GM18505 (cell line): ENCODE measurements around the gene UBE3C.
"Not testable (repeated sequence)": the region's sequence is repeated elsewhere in the genome, so short reads cannot be mapped to it uniquely, and the experiment has no call there.

Source experiments
- ATAC-seq: cut with Tn5 transposase; IDR thresholded peaks from one replicate; pipeline ENCODE4 v1.9.1; 2021; ENCODE audit not compliant: unreplicated experiment
- POLR2A ChIP-seq: IDR thresholded peaks from 4 replicates; pipeline ENCODE4 v1.6.1; 2011; ENCODE audit warnings: borderline replicate concordance; ENCODE audit not compliant: insufficient read depth, insufficient read length; ENCODE audit errors: extremely low read depth

The UBE3C gene

GRCh38 chr7:157121184-157121715, 17.5 kb upstream of the UBE3C start:
- TF ChIP-seq POLR2A, result no peak
- ATAC-seq, result no peak

GRCh38 chr7:157122800-157123495, 15.8 kb upstream of the UBE3C start:
- no peak for TF ChIP-seq POLR2A
- ATAC-seq, result no peak

GRCh38 chr7:157124690-157125089, 14.0 kb upstream of the UBE3C start:
- no peak for TF ChIP-seq POLR2A
- ATAC-seq, result no peak

GRCh38 chr7:157125376-157126223, 13.1 kb upstream of the UBE3C start:
- no peak for ATAC-seq
- no peak for TF ChIP-seq POLR2A

GRCh38 chr7:157126921-157127320, 11.8 kb upstream of the UBE3C start:
- ATAC-seq, result no peak

GRCh38 chr7:157129200-157129599, 9.5 kb upstream of the UBE3C start:
- no peak for ATAC-seq

More at GRCh38 chr7:157126921-157127320, 11.8 kb upstream of the UBE3C start:
- TF ChIP-seq POLR2A, result no peak

GRCh38 chr7:157129907-157130460, 8.7 kb upstream of the UBE3C start:
- no peak for TF ChIP-seq POLR2A
- no peak for ATAC-seq

More at GRCh38 chr7:157129200-157129599, 9.5 kb upstream of the UBE3C start:
- no peak for TF ChIP-seq POLR2A

GRCh38 chr7:157130849-157131248, 7.9 kb upstream of the UBE3C start:
- ATAC-seq, result not testable (repeated sequence)

GRCh38 chr7:157132796-157133195, 5.9 kb upstream of the UBE3C start:
- TF ChIP-seq POLR2A, result no peak
- ATAC-seq, result no peak

- no peak for TF ChIP-seq POLR2A
- no peak for ATAC-seq
Measured at GRCh38 chr7:157133304-157133703, 5.4 kb upstream of the UBE3C start.

GRCh38 chr7:157136372-157136771, 2.4 kb upstream of the UBE3C start:
- no peak for ATAC-seq
- TF ChIP-seq POLR2A, result no peak

- TF ChIP-seq POLR2A, result no peak
- no peak for ATAC-seq
Measured at GRCh38 chr7:157138101-157138423, 664 bp upstream of the UBE3C start.

- peak; percentile 59 for ATAC-seq
- no peak for TF ChIP-seq POLR2A
Measured at GRCh38 chr7:157139111-157139809, 534 bp downstream of the UBE3C start.

GRCh38 chr7:157139810-157140510, 1.2 kb downstream of the UBE3C start:
- ATAC-seq, result no peak
- TF ChIP-seq POLR2A, result no peak
